Erythroblast (primary cell): ENCODE results near the gene PRICKLE3.

Experiments used
- GATA1 ChIP-seq: IDR thresholded peaks from 2 replicates; pipeline ENCODE4 v1.6.1; 2011; ENCODE audit warnings: low read depth, mild to moderate bottlenecking, control low read depth, low read length, moderate library complexity
- POLR2A ChIP-seq: IDR thresholded peaks from 2 replicates; pipeline ENCODE4 v1.6.1; 2011; ENCODE audit warnings: mild to moderate bottlenecking, low read length

- TF ChIP-seq POLR2A, result no peak
- no peak for TF ChIP-seq GATA1
Observed at GRCh38 chrX:49206543-49206942, 20.4 kb upstream of the PRICKLE3 start.
